ENCODE data around the gene ZCCHC24.

Gene ZCCHC24

GRCh38 chr10:79378647-79379511, 66.5 kb downstream of the ZCCHC24 start:
- Histone ChIP-seq H3K27ac (no peak overlapping the region), H4K20me1 (ENCODE audit: insufficient read depth) (no peaks in the 10 kb centered on the region), H3K4me2 (no peak overlapping the region), H3K79me2 (ENCODE audit: insufficient read depth, low read depth) (no peaks in the 10 kb centered on the region), H3K4me1 (ENCODE audit: low read depth, poor library complexity, severe bottlenecking) (peaks cover 7% of the 10 kb centered on the region), H2AFZ (ENCODE audit: low read depth) (no peak overlapping the region), H3K27me3 (ENCODE audit: insufficient read depth, low read depth) (no peaks in the 10 kb centered on the region), H3K9ac (no peak overlapping the region), H3K36me3 (ENCODE audit: insufficient read depth) (no peaks in the 10 kb centered on the region), H3K4me3 (IDR thresholded peaks at IDR 0.05; ENCODE audit: insufficient read depth, low read depth, low read length) (no peak overlapping the region)
- TF ChIP-seq, protein P1, sequence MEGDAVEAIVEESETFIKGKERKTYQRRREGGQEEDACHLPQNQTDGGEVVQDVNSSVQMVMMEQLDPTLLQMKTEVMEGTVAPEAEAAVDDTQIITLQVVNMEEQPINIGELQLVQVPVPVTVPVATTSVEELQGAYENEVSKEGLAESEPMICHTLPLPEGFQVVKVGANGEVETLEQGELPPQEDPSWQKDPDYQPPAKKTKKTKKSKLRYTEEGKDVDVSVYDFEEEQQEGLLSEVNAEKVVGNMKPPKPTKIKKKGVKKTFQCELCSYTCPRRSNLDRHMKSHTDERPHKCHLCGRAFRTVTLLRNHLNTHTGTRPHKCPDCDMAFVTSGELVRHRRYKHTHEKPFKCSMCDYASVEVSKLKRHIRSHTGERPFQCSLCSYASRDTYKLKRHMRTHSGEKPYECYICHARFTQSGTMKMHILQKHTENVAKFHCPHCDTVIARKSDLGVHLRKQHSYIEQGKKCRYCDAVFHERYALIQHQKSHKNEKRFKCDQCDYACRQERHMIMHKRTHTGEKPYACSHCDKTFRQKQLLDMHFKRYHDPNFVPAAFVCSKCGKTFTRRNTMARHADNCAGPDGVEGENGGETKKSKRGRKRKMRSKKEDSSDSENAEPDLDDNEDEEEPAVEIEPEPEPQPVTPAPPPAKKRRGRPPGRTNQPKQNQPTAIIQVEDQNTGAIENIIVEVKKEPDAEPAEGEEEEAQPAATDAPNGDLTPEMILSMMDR (conservative IDR thresholded peaks at IDR 0.05; ENCODE audit: low read depth, low read length) = no peak

DNA sequence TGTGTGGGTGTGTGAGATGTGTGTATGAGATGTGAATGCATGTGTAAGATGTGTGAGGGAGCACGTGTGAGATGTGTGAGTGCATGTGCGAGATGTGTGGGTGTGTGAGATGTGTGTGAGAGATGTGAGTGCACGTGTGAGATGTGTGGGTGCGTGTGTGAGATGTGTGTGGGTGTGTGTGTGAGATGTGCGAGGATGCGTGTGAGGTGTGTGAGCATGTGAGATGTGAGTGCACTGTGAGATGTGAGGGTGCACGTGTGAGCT, 67.1 kb downstream of the ZCCHC24 start:
- Histone ChIP-seq H2AFZ (ENCODE audit: low read depth) (no peak overlapping the region), H3K79me2 (ENCODE audit: insufficient read depth, low read depth) (no peaks in the 10 kb centered on the region), H3K4me1 (ENCODE audit: low read depth, poor library complexity, severe bottlenecking) (peaks cover 7% of the 10 kb centered on the region), H3K9ac (no peak overlapping the region), H3K27me3 (ENCODE audit: insufficient read depth, low read depth) (no peaks in the 10 kb centered on the region), H3K4me3 (IDR thresholded peaks at IDR 0.05; ENCODE audit: insufficient read depth, low read depth, low read length) (no peak overlapping the region), H3K36me3 (ENCODE audit: insufficient read depth) (no peaks in the 10 kb centered on the region), H3K4me2 (no peak overlapping the region), H4K20me1 (ENCODE audit: insufficient read depth) (no peaks in the 10 kb centered on the region), H3K27ac (no peak overlapping the region)
- TF ChIP-seq, protein P1 (conservative IDR thresholded peaks at IDR 0.05; ENCODE audit: low read depth, low read length) = no peak

- no peaks in the 10 kb centered on the region for H3K27me3 ChIP-seq (ENCODE audit: insufficient read depth, low read depth)
- no peak overlapping the region for H3K4me3 ChIP-seq (IDR thresholded peaks at IDR 0.05; ENCODE audit: insufficient read depth, low read depth, low read length)
- H3K4me1 ChIP-seq (ENCODE audit: low read depth, poor library complexity, severe bottlenecking) = peaks cover 13% of the 10 kb centered on the region
- no peak overlapping the region for H3K4me2 ChIP-seq
- no peak overlapping the region for H3K27ac ChIP-seq
- H3K36me3 ChIP-seq (ENCODE audit: insufficient read depth) = no peaks in the 10 kb centered on the region
- H4K20me1 ChIP-seq (ENCODE audit: insufficient read depth) = no peaks in the 10 kb centered on the region
- no peak overlapping the region for H3K9ac ChIP-seq
- no peak overlapping the region for H2AFZ ChIP-seq (ENCODE audit: low read depth)
- H3K79me2 ChIP-seq (ENCODE audit: insufficient read depth, low read depth) = no peaks in the 10 kb centered on the region
- TF ChIP-seq, protein P1 (conservative IDR thresholded peaks at IDR 0.05; ENCODE audit: low read depth, low read length) = no peak
Observed at GRCh38 chr10:79377557-79378382, 67.7 kb downstream of the ZCCHC24 start.

DNA sequence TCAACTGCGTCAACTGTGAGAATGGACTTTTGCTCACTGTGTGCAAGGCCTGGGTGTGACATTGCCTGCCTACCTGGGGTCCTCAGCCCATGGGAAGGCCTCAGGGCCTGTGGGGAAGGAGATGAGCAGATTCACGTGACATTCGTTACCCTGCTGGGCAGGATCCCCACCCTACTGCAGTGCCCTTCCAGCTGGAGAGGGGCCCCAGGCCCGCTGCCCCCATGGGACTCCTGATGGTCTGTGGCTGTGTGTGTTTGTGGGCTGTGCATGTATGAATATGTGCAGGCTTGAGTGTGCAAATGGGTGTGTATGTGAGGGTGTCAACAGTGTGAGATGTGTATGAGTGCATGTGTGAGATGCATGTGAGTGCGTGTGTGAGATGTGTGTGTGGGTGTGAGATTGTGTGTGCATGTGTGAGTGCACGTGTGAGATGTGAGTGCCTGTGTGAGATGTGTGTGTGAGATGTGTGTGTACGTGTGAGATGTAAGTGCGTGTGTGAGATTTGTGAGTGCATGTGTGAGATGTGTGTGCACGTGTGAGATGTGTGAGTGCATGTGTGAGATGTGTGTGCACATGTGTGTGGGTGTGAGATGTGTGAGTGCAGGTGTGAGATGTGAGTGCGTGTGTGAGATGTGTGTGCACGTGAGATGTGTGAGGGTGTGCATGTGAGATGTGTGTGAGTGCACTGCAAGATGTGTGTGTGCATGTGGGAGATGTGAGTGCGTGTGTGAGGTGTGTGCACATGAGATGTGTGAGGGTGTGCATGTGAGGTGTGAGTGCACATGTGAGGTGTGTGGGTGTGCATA, 68.5 kb downstream of the ZCCHC24 start:
- H3K36me3 ChIP-seq (ENCODE audit: insufficient read depth) = no peaks in the 10 kb centered on the region
- no peak overlapping the region for H3K4me3 ChIP-seq (IDR thresholded peaks at IDR 0.05; ENCODE audit: insufficient read depth, low read depth, low read length)
- no peak overlapping the region for H3K4me2 ChIP-seq
- no peaks in the 10 kb centered on the region for H3K79me2 ChIP-seq (ENCODE audit: insufficient read depth, low read depth)
- no peaks in the 10 kb centered on the region for H3K27me3 ChIP-seq (ENCODE audit: insufficient read depth, low read depth)
- H4K20me1 ChIP-seq (ENCODE audit: insufficient read depth) = no peaks in the 10 kb centered on the region
- peaks cover 15% of the 10 kb centered on the region for H3K4me1 ChIP-seq (ENCODE audit: low read depth, poor library complexity, severe bottlenecking)
- H3K9ac ChIP-seq = no peak overlapping the region
- TF ChIP-seq, protein P1 (conservative IDR thresholded peaks at IDR 0.05; ENCODE audit: low read depth, low read length) = no peak
- H2AFZ ChIP-seq (ENCODE audit: low read depth) = no peak overlapping the region
- no peak overlapping the region for H3K27ac ChIP-seq
